AG09309 (cell line): ENCODE measurements around the gene FAM120AOS.

Experiments used
- DNase-seq: peaks from one replicate; pipeline ENCODE4 v3.0.0-alpha.2; 2010; ENCODE audit warnings: low read depth
- H3K4me3 ChIP-seq: 2 replicates; pipeline ENCODE4 v1.5.1; 2011; ENCODE audit warnings: mild to moderate bottlenecking, low read depth, low read length, moderate library complexity; ENCODE audit not compliant: control insufficient read depth
- TF ChIP-seq, protein P1 (sequence below): IDR thresholded peaks from 2 replicates; pipeline ENCODE4 v1.5.1; 2011; ENCODE audit warnings: mild to moderate bottlenecking, low read depth, low read length, inconsistent platforms; ENCODE audit not compliant: insufficient read depth, control insufficient read depth; ENCODE audit errors: missing control alignments

FAM120AOS gene

DNA sequence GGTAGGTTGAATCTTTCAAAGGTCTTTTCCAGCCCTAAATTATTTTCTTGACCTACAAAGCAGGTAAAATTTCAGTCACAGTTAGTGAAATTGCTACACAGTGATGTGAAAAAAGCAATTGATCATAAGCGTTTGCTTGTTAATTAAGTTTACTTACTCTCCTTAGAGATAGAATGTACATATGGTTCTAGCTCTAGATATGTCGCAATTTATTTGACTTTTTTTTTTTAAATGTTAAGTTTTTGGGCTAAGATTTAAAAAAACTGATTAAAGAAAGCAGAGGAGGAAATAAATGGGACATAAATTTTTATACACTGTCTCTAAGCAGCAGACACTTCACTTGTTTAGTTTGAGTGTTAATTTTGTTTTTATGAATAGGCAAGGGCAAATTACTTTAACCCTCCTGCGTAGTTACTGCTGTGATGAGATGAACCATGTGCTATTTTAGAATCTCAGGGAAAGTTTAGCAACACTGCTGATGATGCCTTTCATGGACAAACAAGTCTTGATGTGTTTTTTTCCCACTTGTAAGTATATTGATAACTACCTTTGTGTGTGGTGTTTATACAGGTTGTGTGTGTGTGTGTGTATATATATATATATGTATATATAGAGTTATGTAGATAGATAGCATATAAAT, 38.3 kb upstream of the FAM120AOS start:
- TF ChIP-seq, protein P1, sequence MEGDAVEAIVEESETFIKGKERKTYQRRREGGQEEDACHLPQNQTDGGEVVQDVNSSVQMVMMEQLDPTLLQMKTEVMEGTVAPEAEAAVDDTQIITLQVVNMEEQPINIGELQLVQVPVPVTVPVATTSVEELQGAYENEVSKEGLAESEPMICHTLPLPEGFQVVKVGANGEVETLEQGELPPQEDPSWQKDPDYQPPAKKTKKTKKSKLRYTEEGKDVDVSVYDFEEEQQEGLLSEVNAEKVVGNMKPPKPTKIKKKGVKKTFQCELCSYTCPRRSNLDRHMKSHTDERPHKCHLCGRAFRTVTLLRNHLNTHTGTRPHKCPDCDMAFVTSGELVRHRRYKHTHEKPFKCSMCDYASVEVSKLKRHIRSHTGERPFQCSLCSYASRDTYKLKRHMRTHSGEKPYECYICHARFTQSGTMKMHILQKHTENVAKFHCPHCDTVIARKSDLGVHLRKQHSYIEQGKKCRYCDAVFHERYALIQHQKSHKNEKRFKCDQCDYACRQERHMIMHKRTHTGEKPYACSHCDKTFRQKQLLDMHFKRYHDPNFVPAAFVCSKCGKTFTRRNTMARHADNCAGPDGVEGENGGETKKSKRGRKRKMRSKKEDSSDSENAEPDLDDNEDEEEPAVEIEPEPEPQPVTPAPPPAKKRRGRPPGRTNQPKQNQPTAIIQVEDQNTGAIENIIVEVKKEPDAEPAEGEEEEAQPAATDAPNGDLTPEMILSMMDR = no peak
- DNase-seq = no peak
- H3K4me3 ChIP-seq = no peak overlapping the region

DNA sequence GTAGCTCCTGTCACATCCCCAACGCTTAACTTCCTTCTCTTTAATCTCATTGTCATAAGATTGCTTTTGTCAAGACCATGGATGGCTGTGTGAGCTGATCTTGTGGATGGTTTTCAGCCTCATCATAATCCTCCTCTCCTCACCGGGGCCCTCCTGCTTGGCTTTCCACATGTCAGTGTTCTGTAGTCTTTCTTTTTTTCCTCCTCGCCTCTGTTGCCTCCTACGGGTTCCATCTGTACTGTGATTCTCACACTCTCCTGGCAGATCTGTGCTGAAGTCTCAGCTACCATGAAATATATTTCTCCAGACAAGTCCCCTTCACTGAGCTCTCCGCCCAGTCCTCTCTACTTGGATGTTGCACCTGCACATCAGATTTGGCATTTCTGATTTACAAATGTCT, 34.9 kb upstream of the FAM120AOS start:
- DNase-seq = no peak
- H3K4me3 ChIP-seq = no peak overlapping the region
- TF ChIP-seq, protein P1 = no peak

DNA sequence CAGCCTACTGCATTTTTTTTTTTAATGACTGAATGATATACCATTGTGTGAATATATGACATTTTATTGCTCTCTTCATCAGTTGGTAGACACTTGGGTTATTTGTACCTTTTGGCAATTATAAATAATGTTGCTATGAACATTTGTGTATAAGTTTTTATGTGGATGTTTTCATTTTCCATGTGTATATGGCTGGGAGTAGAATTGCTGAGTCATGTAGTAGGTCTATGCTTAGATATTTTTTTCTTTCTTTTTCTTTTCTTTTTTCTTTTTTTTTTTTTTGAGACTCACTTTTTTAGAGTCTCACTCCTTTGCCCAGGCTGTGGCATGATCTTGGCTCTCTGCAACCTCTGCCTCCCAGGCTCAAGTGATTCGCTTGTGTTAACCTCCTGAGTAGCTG, 32.9 kb upstream of the FAM120AOS start:
- no peak for DNase-seq
- no peak overlapping the region for H3K4me3 ChIP-seq
- TF ChIP-seq, protein P1 = no peak

DNA sequence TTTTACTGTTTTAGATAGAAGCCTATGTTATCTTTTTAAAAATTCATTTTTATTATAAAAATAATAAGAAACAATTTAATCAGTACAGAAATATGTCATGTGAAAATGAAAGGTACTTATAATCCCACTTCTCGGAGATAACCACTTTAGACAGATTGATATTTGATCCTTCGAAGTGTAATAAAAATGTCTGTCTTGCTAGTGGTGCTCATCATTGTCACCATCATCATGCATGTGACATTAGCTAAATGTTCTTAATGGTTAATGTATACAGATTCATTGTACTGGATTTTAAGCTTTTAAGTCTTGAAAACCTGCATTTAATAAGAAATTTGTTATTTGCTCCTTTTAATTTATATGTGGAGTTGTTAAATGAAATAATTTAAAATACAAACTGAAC, 30.1 kb upstream of the FAM120AOS start:
- no peak for DNase-seq
- TF ChIP-seq, protein P1 = no peak
- H3K4me3 ChIP-seq = no peak overlapping the region

DNA sequence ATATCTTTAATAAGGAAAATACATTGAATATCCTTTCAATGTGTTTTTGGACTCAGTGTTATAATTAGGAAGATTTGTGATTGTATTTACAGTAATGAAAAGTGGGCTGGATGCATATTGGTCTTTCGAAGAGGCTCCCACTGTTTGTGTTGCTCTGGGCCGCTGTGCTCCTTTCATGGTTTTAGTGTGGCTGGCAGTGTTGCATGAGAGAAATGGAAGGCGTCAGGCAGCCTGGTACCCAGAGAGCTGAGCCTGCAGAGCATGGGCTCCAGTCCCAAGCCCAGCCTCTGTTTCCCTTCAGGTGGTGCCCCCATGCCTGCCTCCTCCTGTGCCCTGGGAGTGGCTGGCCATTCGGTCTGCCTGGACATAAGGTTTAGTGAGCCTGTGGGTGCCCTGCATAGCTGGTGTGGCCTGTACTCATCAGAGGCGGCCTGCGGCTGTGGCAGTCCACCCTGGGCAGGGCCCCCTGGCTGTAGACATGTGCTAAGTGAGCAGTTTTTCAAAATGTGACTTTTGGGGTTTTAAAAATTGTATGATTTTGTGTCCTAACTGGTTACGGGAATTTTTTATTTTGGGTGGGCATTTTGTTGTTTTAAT, 27.4 kb upstream of the FAM120AOS start:
- no peak for DNase-seq
- TF ChIP-seq, protein P1 = no peak
- H3K4me3 ChIP-seq = no peak overlapping the region

DNA sequence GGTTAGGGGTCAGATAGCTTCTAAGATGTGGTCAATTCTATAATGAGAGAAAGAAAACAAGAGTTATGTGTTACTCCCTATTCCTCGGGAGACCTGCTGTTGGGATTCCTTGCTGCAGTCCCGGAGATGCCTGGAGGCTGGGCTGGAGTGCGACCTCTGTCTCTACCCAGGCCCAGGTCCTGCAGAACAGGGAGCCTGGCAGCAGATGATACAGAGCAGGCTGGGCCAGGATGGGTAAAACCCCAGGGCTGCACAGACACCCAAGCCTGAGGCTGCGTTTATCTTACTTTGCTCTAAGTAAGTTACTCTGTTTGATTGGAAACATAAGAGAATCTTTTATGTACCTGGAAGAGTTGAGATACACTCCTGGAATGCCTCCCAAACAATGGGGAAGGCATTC, 26.9 kb upstream of the FAM120AOS start:
- H3K4me3 ChIP-seq = no peak overlapping the region
- TF ChIP-seq, protein P1 = no peak
- no peak for DNase-seq
